Transverse colon (tissue), 4 donors: ENCODE results near the gene PFKFB3.

ENCODE experiments used
- CTCF ChIP-seq, 5 experiments: fragments of 200-600 bp in 3 of 5; fragments of 450-650 bp in 2 of 5; sonication (generic) in 3 of 5; IDR thresholded peaks; 1 replicate in 2 of 5; 2 replicates in 3 of 5; pipeline ENCODE4 v1.5.1; 2016 to 2017; ENCODE audit warnings: antibody characterized with exemption in 5 of 5, inconsistent platforms in 3 of 5, mild to moderate bottlenecking in 2 of 5, moderate library complexity in 1 of 5
- POLR2A ChIP-seq: fragments of 450-650 bp; IDR thresholded peaks from one replicate; pipeline ENCODE4 v1.6.1; 2016; ENCODE audit warnings: antibody characterized with exemption, mild to moderate bottlenecking, moderate library complexity
- POLR2AphosphoS5 ChIP-seq, 3 donors: sonication (generic); formaldehyde crosslinking; IDR thresholded peaks; one replicate each; pipeline ENCODE4 v1.6.1; 2016; ENCODE audit warnings: antibody characterized with exemption in 3 of 3

GRCh38 chr10:6163364-6164270 lies 39.1 kb upstream of the PFKFB3 start:
- TF ChIP-seq POLR2A (peak; percentile 76), POLR2AphosphoS5 (IDR thresholded peaks at IDR 0.05) (peak; percentile 58 to 92 (median 91)), CTCF (IDR thresholded peaks at IDR 0.05) (no peak)
